ENCODE results near the gene SNAP47.
"Not testable (repeated sequence)": the region's sequence is repeated elsewhere in the genome, so short reads cannot be mapped to it uniquely, and the experiment has no call there.

Gene SNAP47

GRCh38 chr1:227707846-227708245 is 27.4 kb upstream of the SNAP47 start:
- TF ChIP-seq, protein P1, sequence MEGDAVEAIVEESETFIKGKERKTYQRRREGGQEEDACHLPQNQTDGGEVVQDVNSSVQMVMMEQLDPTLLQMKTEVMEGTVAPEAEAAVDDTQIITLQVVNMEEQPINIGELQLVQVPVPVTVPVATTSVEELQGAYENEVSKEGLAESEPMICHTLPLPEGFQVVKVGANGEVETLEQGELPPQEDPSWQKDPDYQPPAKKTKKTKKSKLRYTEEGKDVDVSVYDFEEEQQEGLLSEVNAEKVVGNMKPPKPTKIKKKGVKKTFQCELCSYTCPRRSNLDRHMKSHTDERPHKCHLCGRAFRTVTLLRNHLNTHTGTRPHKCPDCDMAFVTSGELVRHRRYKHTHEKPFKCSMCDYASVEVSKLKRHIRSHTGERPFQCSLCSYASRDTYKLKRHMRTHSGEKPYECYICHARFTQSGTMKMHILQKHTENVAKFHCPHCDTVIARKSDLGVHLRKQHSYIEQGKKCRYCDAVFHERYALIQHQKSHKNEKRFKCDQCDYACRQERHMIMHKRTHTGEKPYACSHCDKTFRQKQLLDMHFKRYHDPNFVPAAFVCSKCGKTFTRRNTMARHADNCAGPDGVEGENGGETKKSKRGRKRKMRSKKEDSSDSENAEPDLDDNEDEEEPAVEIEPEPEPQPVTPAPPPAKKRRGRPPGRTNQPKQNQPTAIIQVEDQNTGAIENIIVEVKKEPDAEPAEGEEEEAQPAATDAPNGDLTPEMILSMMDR (conservative IDR thresholded peaks at IDR 0.05; ENCODE audit: low read length) = no peak
- TF ChIP-seq EZH2phosphoT487 (IDR thresholded peaks at IDR 0.05; ENCODE audit: borderline replicate concordance) = no peak
- Histone ChIP-seq H3K9ac (ENCODE audit: low read depth, low read length, poor library complexity, severe bottlenecking) (no peak overlapping the region), H3K27me3 (ENCODE audit: insufficient read depth, low read length, poor library complexity, severe bottlenecking) (no peaks in the 10 kb centered on the region), H3K4me3 (ENCODE audit: low read length, poor library complexity, severe bottlenecking) (no peak overlapping the region), H3K9me3 (ENCODE audit: insufficient read depth, low read depth, low read length) (no peaks in the 10 kb centered on the region), H3K9me2 (replicated peaks; ENCODE audit: low read depth, low read length) (no peaks in the 10 kb centered on the region), H3K4me2 (ENCODE audit: low read depth, low read length, poor library complexity, severe bottlenecking) (peak overlapping the region; percentile 23), H4K20me1 (ENCODE audit: insufficient read depth, low read length, poor library complexity, severe bottlenecking) (no peaks in the 10 kb centered on the region), H3K79me2 (ENCODE audit: insufficient read depth, low read length) (no peaks in the 10 kb centered on the region), H3F3A (ENCODE audit: low read depth) (no peaks in the 10 kb centered on the region), H3K36me3 (ENCODE audit: insufficient read depth, low read length) (no peaks in the 10 kb centered on the region), H2AFZ (ENCODE audit: low read length) (no peak overlapping the region), H3K4me1 (ENCODE audit: insufficient read depth, low read length, poor library complexity, severe bottlenecking) (no peaks in the 10 kb centered on the region)

GRCh38 chr1:227709451-227709850 is 25.8 kb upstream of the SNAP47 start:
- Histone ChIP-seq H3K4me2 (ENCODE audit: low read depth, low read length, poor library complexity, severe bottlenecking) (no peak overlapping the region), H3K36me3 (ENCODE audit: insufficient read depth, low read length) (no peaks in the 10 kb centered on the region), H3K9me3 (ENCODE audit: insufficient read depth, low read depth, low read length) (no peaks in the 10 kb centered on the region; the same call in 1 of the 2 replicates), H3K4me3 (ENCODE audit: low read length, poor library complexity, severe bottlenecking) (no peak overlapping the region), H3F3A (ENCODE audit: low read depth) (no peaks in the 10 kb centered on the region), H3K79me2 (ENCODE audit: insufficient read depth, low read length) (no peaks in the 10 kb centered on the region), H4K20me1 (ENCODE audit: insufficient read depth, low read length, poor library complexity, severe bottlenecking) (no peaks in the 10 kb centered on the region), H3K9ac (ENCODE audit: low read depth, low read length, poor library complexity, severe bottlenecking) (no peak overlapping the region), H2AFZ (ENCODE audit: low read length) (no peak overlapping the region), H3K27me3 (ENCODE audit: insufficient read depth, low read length, poor library complexity, severe bottlenecking) (no peaks in the 10 kb centered on the region), H3K9me2 (replicated peaks; ENCODE audit: low read depth, low read length) (no peaks in the 10 kb centered on the region), H3K4me1 (ENCODE audit: insufficient read depth, low read length, poor library complexity, severe bottlenecking) (no peaks in the 10 kb centered on the region)
- TF ChIP-seq, protein P1 (conservative IDR thresholded peaks at IDR 0.05; ENCODE audit: low read length) = no peak
- TF ChIP-seq EZH2phosphoT487 (IDR thresholded peaks at IDR 0.05; ENCODE audit: borderline replicate concordance) = no peak

GRCh38 chr1:227710474-227710873 is 24.8 kb upstream of the SNAP47 start:
- H3K9me2 ChIP-seq (replicated peaks; ENCODE audit: low read depth, low read length); H3K79me2 ChIP-seq (ENCODE audit: insufficient read depth, low read length): not testable (repeated sequence)

GRCh38 chr1:227712648-227713047 is 22.6 kb upstream of the SNAP47 start:
- H3K36me3 ChIP-seq (ENCODE audit: insufficient read depth, low read length) = no peaks in the 10 kb centered on the region
- no peak overlapping the region for H3K4me2 ChIP-seq (ENCODE audit: low read depth, low read length, poor library complexity, severe bottlenecking)
- H3F3A ChIP-seq (ENCODE audit: low read depth) = no peaks in the 10 kb centered on the region
- no peaks in the 10 kb centered on the region for H3K27me3 ChIP-seq (ENCODE audit: insufficient read depth, low read length, poor library complexity, severe bottlenecking)
- no peak overlapping the region for H3K4me3 ChIP-seq (ENCODE audit: low read length, poor library complexity, severe bottlenecking)
- no peaks in the 10 kb centered on the region for H3K9me2 ChIP-seq (replicated peaks; ENCODE audit: low read depth, low read length)
- H3K79me2 ChIP-seq (ENCODE audit: insufficient read depth, low read length) = no peaks in the 10 kb centered on the region
- H3K4me1 ChIP-seq (ENCODE audit: insufficient read depth, low read length, poor library complexity, severe bottlenecking) = no peaks in the 10 kb centered on the region
- TF ChIP-seq EZH2phosphoT487 (IDR thresholded peaks at IDR 0.05; ENCODE audit: borderline replicate concordance) = no peak
- TF ChIP-seq, protein P1 (conservative IDR thresholded peaks at IDR 0.05; ENCODE audit: low read length) = no peak
- no peak overlapping the region for H3K9ac ChIP-seq (ENCODE audit: low read depth, low read length, poor library complexity, severe bottlenecking)
- H3K9me3 ChIP-seq (ENCODE audit: insufficient read depth, low read depth, low read length) = no peaks in the 10 kb centered on the region; the same call in 1 of the 2 replicates
- no peak overlapping the region for H2AFZ ChIP-seq (ENCODE audit: low read length)
- no peaks in the 10 kb centered on the region for H4K20me1 ChIP-seq (ENCODE audit: insufficient read depth, low read length, poor library complexity, severe bottlenecking)

More at GRCh38 chr1:227710474-227710873, 24.8 kb upstream of the SNAP47 start:
- not testable (repeated sequence) for H4K20me1 ChIP-seq (ENCODE audit: insufficient read depth, low read length, poor library complexity, severe bottlenecking); H3K27me3 ChIP-seq (ENCODE audit: insufficient read depth, low read length, poor library complexity, severe bottlenecking); H3K4me3 ChIP-seq (ENCODE audit: low read length, poor library complexity, severe bottlenecking); H3K4me1 ChIP-seq (ENCODE audit: insufficient read depth, low read length, poor library complexity, severe bottlenecking); H3F3A ChIP-seq (ENCODE audit: low read depth); H3K36me3 ChIP-seq (ENCODE audit: insufficient read depth, low read length); H3K9ac ChIP-seq (ENCODE audit: low read depth, low read length, poor library complexity, severe bottlenecking); H3K4me2 ChIP-seq (ENCODE audit: low read depth, low read length, poor library complexity, severe bottlenecking); H3K9me3 ChIP-seq (ENCODE audit: insufficient read depth, low read depth, low read length); H2AFZ ChIP-seq (ENCODE audit: low read length)

Measured in Loucy (cell line).